Hematopoietic multipotent progenitor cell treated with erythropoietin and hydrocortisone succinate and interleukin-3 and kit ligand, for 4 days (in vitro differentiated cells): ENCODE measurements around the gene TCERG1L.
A peak's percentile ranks its signal among the peaks of the same experiment; 100 is the strongest.
"Not testable (repeated sequence)": the region's sequence is repeated elsewhere in the genome, so short reads cannot be mapped to it uniquely, and the experiment has no call there.

Experiments
- DNase-seq: peaks from one replicate; pipeline ENCODE4 v3.0.0-alpha.2; 2015

Gene TCERG1L

GRCh38 chr10:131078882-131079280, 232.6 kb downstream of the TCERG1L start:
- not testable (repeated sequence) for DNase-seq

- DNase-seq: no peak
These were observed 233.2 kb downstream of the TCERG1L start for GRCh38 chr10:131078131-131078881.

- DNase-seq: no peak
These were observed 233.8 kb downstream of the TCERG1L start for GRCh38 chr10:131077724-131078123.

GRCh38 chr10:131077031-131077430, 234.5 kb downstream of the TCERG1L start:
- no peak for DNase-seq

GRCh38 chr10:131076356-131076755, 235.2 kb downstream of the TCERG1L start:
- DNase-seq: no peak

GRCh38 chr10:131075218-131075770, 236.2 kb downstream of the TCERG1L start:
- DNase-seq: no peak

GRCh38 chr10:131074682-131075081, 236.8 kb downstream of the TCERG1L start:
- DNase-seq: no peak

- no peak for DNase-seq
These were observed 238.0 kb downstream of the TCERG1L start for GRCh38 chr10:131073469-131074035.

- no peak for DNase-seq
These were observed 238.7 kb downstream of the TCERG1L start for GRCh38 chr10:131072651-131073468.

GRCh38 chr10:131071721-131072120, 239.8 kb downstream of the TCERG1L start:
- no peak for DNase-seq

- DNase-seq: no peak
These were observed 240.7 kb downstream of the TCERG1L start for GRCh38 chr10:131070856-131071255.

- DNase-seq: peak; percentile 70
These were observed 242.8 kb downstream of the TCERG1L start for GRCh38 chr10:131068760-131069159.

GRCh38 chr10:131068311-131068710, 243.2 kb downstream of the TCERG1L start:
- DNase-seq: no peak

GRCh38 chr10:131067690-131068089, 243.8 kb downstream of the TCERG1L start:
- no peak for DNase-seq

- peak; percentile 59 for DNase-seq
These were observed 245.7 kb downstream of the TCERG1L start for GRCh38 chr10:131065673-131066305.

GRCh38 chr10:131063311-131063710, 248.2 kb downstream of the TCERG1L start:
- DNase-seq: no peak

- no peak for DNase-seq
These were observed 248.8 kb downstream of the TCERG1L start for GRCh38 chr10:131062621-131063260.

GRCh38 chr10:131061216-131061615, 250.3 kb downstream of the TCERG1L start:
- DNase-seq: no peak

GRCh38 chr10:131059881-131060280, 251.6 kb downstream of the TCERG1L start:
- no peak for DNase-seq

GRCh38 chr10:131058799-131059198, 252.7 kb downstream of the TCERG1L start:
- DNase-seq: no peak

- DNase-seq: no peak
These were observed 254.7 kb downstream of the TCERG1L start for GRCh38 chr10:131056781-131057180.

- no peak for DNase-seq
These were observed 255.4 kb downstream of the TCERG1L start for GRCh38 chr10:131056091-131056579.
